ENCODE results near the gene PPM1M.

The PPM1M gene

DNA sequence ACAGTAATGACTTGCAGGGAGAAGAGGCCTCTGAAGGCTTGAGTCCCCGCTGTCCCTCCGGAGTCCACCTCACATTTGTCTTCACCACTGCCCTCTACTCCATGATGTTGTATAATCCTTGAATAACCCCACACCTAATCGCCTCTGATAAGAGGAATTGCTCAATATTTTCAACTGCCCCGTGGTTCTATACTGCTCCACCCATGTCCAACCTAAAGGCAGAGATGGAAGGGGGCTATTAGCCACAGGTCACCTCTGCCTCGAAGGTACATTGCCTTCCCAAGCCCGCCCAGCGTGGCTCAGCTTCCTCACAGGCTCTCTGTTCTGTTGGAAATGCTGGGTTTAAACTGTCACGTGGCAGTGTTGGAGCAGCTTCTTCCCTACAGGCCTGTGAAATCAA, 32.6 kb upstream of the PPM1M start:
- no peak overlapping the region for H3K4me2 ChIP-seq (ENCODE audit: low read length)
- H2BK5ac ChIP-seq (ENCODE audit: low read depth, low read length, poor library complexity), result no peak overlapping the region
- H3K14ac ChIP-seq (ENCODE audit: low read length), result no peak overlapping the region
- H2AK5ac ChIP-seq (ENCODE audit: low read length), result no peak overlapping the region
- no peak overlapping the region for H3K27ac ChIP-seq (ENCODE audit: low read depth, low read length)
- peaks cover 52 to 63% of the 10 kb centered on the region in 2 experiments for H3K36me3 ChIP-seq (ENCODE audit: control insufficient read depth in 1 of 2, insufficient read depth in 2 of 2, low read length in 2 of 2)
- H3K9ac ChIP-seq (ENCODE audit: low read length), result no peak overlapping the region
- H4K8ac ChIP-seq (ENCODE audit: low read depth, low read length), result no peak overlapping the region
- no peaks in the 10 kb centered on the region for H3K79me1 ChIP-seq (ENCODE audit: low read length)
- no CpG with 5 or more reads among the region's 8 CpGs for WGBS (ENCODE audit: extremely low coverage, insufficient coverage, insufficient read length)
- H2BK12ac ChIP-seq (ENCODE audit: low read length), result no peak overlapping the region
- H3K4me1 ChIP-seq (ENCODE audit: control insufficient read depth in 1 of 2, insufficient read depth in 2 of 2, low read length in 2 of 2), result peaks cover 3 to 12% of the 10 kb centered on the region in 2 experiments
- H3K4me3 ChIP-seq (ENCODE audit: low read depth, low read length), result no peak overlapping the region
- H3K4ac ChIP-seq (ENCODE audit: low read depth, low read length), result no peak overlapping the region
- no peaks in the 10 kb centered on the region for H3K27me3 ChIP-seq (ENCODE audit: insufficient read depth, low read length)
- H2BK120ac ChIP-seq (ENCODE audit: insufficient read depth, low read length, poor library complexity), result no peak overlapping the region
- H4K12ac ChIP-seq (ENCODE audit: low read depth, low read length), result no peak overlapping the region
- no peak for DNase-seq
- H3K79me2 ChIP-seq (ENCODE audit: control insufficient read depth, insufficient read depth, low read length, poor library complexity), result no peaks in the 10 kb centered on the region
- H3K18ac ChIP-seq (ENCODE audit: low read length), result no peak overlapping the region
- H2AFZ ChIP-seq (ENCODE audit: insufficient read depth, low read length, poor library complexity), result no peak overlapping the region
- peaks cover 5% of the 10 kb centered on the region for H3K9me3 ChIP-seq (ENCODE audit: insufficient read depth, low read depth, low read length)
- no peak overlapping the region for H4K91ac ChIP-seq (ENCODE audit: low read depth, low read length)
- no peak overlapping the region for H3K23ac ChIP-seq (ENCODE audit: low read length)

DNA sequence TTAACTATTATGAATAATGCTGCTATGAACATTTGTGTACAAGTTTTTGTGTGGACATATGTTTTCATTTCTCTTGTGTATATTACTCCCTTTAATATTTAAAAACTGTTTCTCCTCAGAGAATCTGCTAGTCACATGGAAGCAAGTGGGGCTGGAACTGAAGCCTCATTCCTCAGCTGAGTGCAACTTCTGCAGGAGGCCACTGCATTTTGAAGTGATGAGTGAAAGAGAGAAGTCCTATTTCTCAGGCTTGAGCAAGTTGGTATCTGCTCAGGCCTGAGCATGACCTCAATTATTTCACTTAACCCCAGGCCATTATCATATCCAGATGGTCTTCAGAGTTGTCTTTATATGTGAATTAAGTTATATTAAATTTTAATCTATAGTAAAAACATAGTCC, 31.7 kb upstream of the PPM1M start:
- no peak overlapping the region for H3K14ac ChIP-seq (ENCODE audit: low read length)
- H3K27ac ChIP-seq (ENCODE audit: low read depth, low read length), result no peak overlapping the region
- no peak overlapping the region for H4K12ac ChIP-seq (ENCODE audit: low read depth, low read length)
- no peak overlapping the region for H4K91ac ChIP-seq (ENCODE audit: low read depth, low read length)
- no peak for DNase-seq
- H2AK5ac ChIP-seq (ENCODE audit: low read length), result no peak overlapping the region
- H3K4me1 ChIP-seq (ENCODE audit: control insufficient read depth in 1 of 2, insufficient read depth in 2 of 2, low read length in 2 of 2), result peaks cover 7 to 20% of the 10 kb centered on the region in 2 experiments
- H3K9ac ChIP-seq (ENCODE audit: low read length), result no peak overlapping the region
- H3K27me3 ChIP-seq (ENCODE audit: insufficient read depth, low read length), result no peaks in the 10 kb centered on the region
- H2BK5ac ChIP-seq (ENCODE audit: low read depth, low read length, poor library complexity), result no peak overlapping the region
- no peak overlapping the region for H3K4me3 ChIP-seq (ENCODE audit: low read depth, low read length)
- H3K36me3 ChIP-seq (ENCODE audit: control insufficient read depth in 1 of 2, insufficient read depth in 2 of 2, low read length in 2 of 2), result peaks cover 48 to 56% of the 10 kb centered on the region in 2 experiments
- no peak overlapping the region for H3K4ac ChIP-seq (ENCODE audit: low read depth, low read length)
- no peak overlapping the region for H3K4me2 ChIP-seq (ENCODE audit: low read length)
- H2AFZ ChIP-seq (ENCODE audit: insufficient read depth, low read length, poor library complexity), result no peak overlapping the region
- H3K18ac ChIP-seq (ENCODE audit: low read length), result no peak overlapping the region
- no peak overlapping the region for H2BK12ac ChIP-seq (ENCODE audit: low read length)
- no peaks in the 10 kb centered on the region for H3K79me2 ChIP-seq (ENCODE audit: control insufficient read depth, insufficient read depth, low read length, poor library complexity)
- peaks cover 6% of the 10 kb centered on the region for H3K79me1 ChIP-seq (ENCODE audit: low read length)
- no peak overlapping the region for H2BK120ac ChIP-seq (ENCODE audit: insufficient read depth, low read length, poor library complexity)
- no peak overlapping the region for H3K23ac ChIP-seq (ENCODE audit: low read length)
- no peak overlapping the region for H4K8ac ChIP-seq (ENCODE audit: low read depth, low read length)
- peaks cover 5% of the 10 kb centered on the region for H3K9me3 ChIP-seq (ENCODE audit: insufficient read depth, low read depth, low read length)

DNA sequence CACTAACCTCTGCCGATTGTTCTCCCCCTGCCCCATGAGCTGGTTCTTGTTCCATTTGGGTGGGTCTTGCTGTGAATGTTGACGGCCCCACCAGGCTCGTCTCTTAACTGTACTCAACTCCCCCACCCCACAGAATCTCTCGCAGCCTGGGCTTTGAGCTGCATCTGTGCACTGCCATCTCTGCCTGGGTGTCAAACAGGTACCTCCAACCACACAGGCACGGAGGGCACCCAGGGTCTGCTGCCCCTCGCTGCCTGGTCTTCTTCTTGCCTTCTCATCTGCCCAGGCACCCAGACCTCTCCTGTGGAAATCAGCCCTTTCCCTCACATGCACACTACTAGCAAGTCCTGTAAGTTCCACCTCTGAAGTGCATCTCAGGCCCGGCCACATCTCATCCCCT, 30.2 kb upstream of the PPM1M start:
- H2AK5ac ChIP-seq (ENCODE audit: low read length), result no peak overlapping the region
- no peak overlapping the region for H4K8ac ChIP-seq (ENCODE audit: low read depth, low read length)
- H3K23ac ChIP-seq (ENCODE audit: low read length), result no peak overlapping the region
- no peak for DNase-seq
- H3K14ac ChIP-seq (ENCODE audit: low read length), result no peak overlapping the region
- no peak overlapping the region for H3K4ac ChIP-seq (ENCODE audit: low read depth, low read length)
- H3K79me2 ChIP-seq (ENCODE audit: control insufficient read depth, insufficient read depth, low read length, poor library complexity), result no peaks in the 10 kb centered on the region
- no peak overlapping the region for H3K4me2 ChIP-seq (ENCODE audit: low read length)
- no peak overlapping the region for H3K27ac ChIP-seq (ENCODE audit: low read depth, low read length)
- H4K12ac ChIP-seq (ENCODE audit: low read depth, low read length), result no peak overlapping the region
- no peaks in the 10 kb centered on the region for H3K27me3 ChIP-seq (ENCODE audit: insufficient read depth, low read length)
- no peak overlapping the region for H2BK5ac ChIP-seq (ENCODE audit: low read depth, low read length, poor library complexity)
- no peak overlapping the region for H3K18ac ChIP-seq (ENCODE audit: low read length)
- H3K4me1 ChIP-seq (ENCODE audit: control insufficient read depth in 1 of 2, insufficient read depth in 2 of 2, low read length in 2 of 2), result peaks cover 19 to 32% of the 10 kb centered on the region in 2 experiments
- H2BK12ac ChIP-seq (ENCODE audit: low read length), result no peak overlapping the region
- H3K9ac ChIP-seq (ENCODE audit: low read length), result no peak overlapping the region
- no CpG with 5 or more reads among the region's 7 CpGs for WGBS (ENCODE audit: extremely low coverage, insufficient coverage, insufficient read length)
- H4K91ac ChIP-seq (ENCODE audit: low read depth, low read length), result no peak overlapping the region
- peaks cover 40 to 45% of the 10 kb centered on the region in 2 experiments for H3K36me3 ChIP-seq (ENCODE audit: control insufficient read depth in 1 of 2, insufficient read depth in 2 of 2, low read length in 2 of 2)
- no peak overlapping the region for H2BK120ac ChIP-seq (ENCODE audit: insufficient read depth, low read length, poor library complexity)
- peaks cover 5% of the 10 kb centered on the region for H3K9me3 ChIP-seq (ENCODE audit: insufficient read depth, low read depth, low read length)
- H3K4me3 ChIP-seq (ENCODE audit: low read depth, low read length), result no peak overlapping the region
- H3K79me1 ChIP-seq (ENCODE audit: low read length), result peaks cover 8% of the 10 kb centered on the region
- H2AFZ ChIP-seq (ENCODE audit: insufficient read depth, low read length, poor library complexity), result no peak overlapping the region

GRCh38 chr3:52216585-52217408, 28.8 kb upstream of the PPM1M start:
- Histone ChIP-seq H3K27ac (ENCODE audit: low read depth, low read length) (peak overlapping the region; percentile 34), H2BK12ac (ENCODE audit: low read length) (peak overlapping the region; percentile 47), H3K79me2 (ENCODE audit: control insufficient read depth, insufficient read depth, low read length, poor library complexity) (no peaks in the 10 kb centered on the region), H3K4me3 (ENCODE audit: low read depth, low read length) (no peak overlapping the region), H3K23ac (ENCODE audit: low read length) (no peak overlapping the region), H3K4me2 (ENCODE audit: low read length) (no peak overlapping the region), H3K36me3 (ENCODE audit: control insufficient read depth in 1 of 2, insufficient read depth in 2 of 2, low read length in 2 of 2) (peaks cover 31 to 32% of the 10 kb centered on the region in 2 experiments), H3K14ac (ENCODE audit: low read length) (no peak overlapping the region), H3K27me3 (ENCODE audit: insufficient read depth, low read length) (no peaks in the 10 kb centered on the region), H4K8ac (ENCODE audit: low read depth, low read length) (no peak overlapping the region), H4K12ac (ENCODE audit: low read depth, low read length) (no peak overlapping the region), H3K9me3 (ENCODE audit: insufficient read depth, low read depth, low read length) (peaks cover 3% of the 10 kb centered on the region), H3K18ac (ENCODE audit: low read length) (no peak overlapping the region), H3K79me1 (ENCODE audit: low read length) (peaks cover 8% of the 10 kb centered on the region), H3K4ac (ENCODE audit: low read depth, low read length) (no peak overlapping the region), H4K91ac (ENCODE audit: low read depth, low read length) (no peak overlapping the region), H2BK5ac (ENCODE audit: low read depth, low read length, poor library complexity) (no peak overlapping the region), H3K4me1 (ENCODE audit: control insufficient read depth in 1 of 2, insufficient read depth in 2 of 2, low read length in 2 of 2) (peaks cover 22 to 37% of the 10 kb centered on the region in 2 experiments), H2BK120ac (ENCODE audit: insufficient read depth, low read length, poor library complexity) (no peak overlapping the region), H2AFZ (ENCODE audit: insufficient read depth, low read length, poor library complexity) (no peak overlapping the region), H2AK5ac (ENCODE audit: low read length) (no peak overlapping the region), H3K9ac (ENCODE audit: low read length) (no peak overlapping the region)
- DNase-seq, result peak in 1 of 2 donors; percentile 21
- no CpG with 5 or more reads among the region's 13 CpGs for WGBS (ENCODE audit: extremely low coverage, insufficient coverage, insufficient read length)
